ENCODE data around the gene DOCK1.

- TF ChIP-seq, protein P1, sequence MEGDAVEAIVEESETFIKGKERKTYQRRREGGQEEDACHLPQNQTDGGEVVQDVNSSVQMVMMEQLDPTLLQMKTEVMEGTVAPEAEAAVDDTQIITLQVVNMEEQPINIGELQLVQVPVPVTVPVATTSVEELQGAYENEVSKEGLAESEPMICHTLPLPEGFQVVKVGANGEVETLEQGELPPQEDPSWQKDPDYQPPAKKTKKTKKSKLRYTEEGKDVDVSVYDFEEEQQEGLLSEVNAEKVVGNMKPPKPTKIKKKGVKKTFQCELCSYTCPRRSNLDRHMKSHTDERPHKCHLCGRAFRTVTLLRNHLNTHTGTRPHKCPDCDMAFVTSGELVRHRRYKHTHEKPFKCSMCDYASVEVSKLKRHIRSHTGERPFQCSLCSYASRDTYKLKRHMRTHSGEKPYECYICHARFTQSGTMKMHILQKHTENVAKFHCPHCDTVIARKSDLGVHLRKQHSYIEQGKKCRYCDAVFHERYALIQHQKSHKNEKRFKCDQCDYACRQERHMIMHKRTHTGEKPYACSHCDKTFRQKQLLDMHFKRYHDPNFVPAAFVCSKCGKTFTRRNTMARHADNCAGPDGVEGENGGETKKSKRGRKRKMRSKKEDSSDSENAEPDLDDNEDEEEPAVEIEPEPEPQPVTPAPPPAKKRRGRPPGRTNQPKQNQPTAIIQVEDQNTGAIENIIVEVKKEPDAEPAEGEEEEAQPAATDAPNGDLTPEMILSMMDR (IDR thresholded peaks at IDR 0.05; ENCODE audit: low read length), result no peak
- no peak for TF ChIP-seq EZH2 (optimal IDR thresholded peaks at IDR 0.05; ENCODE audit: low read depth, low read length)
- no peak for TF ChIP-seq EZH2phosphoT487 (IDR thresholded peaks at IDR 0.05; ENCODE audit: low read length)
Observed at GRCh38 chr10:126975221-126975620, 70.0 kb downstream of the DOCK1 start.

Measured in MM.1S (cell line).